ENCODE data around the gene RNF180.
"Not testable (repeated sequence)": the region's sequence is repeated elsewhere in the genome, so short reads cannot be mapped to it uniquely, and the experiment has no call there.

The RNF180 gene

GRCh38 chr5:64397552-64397951, 231.9 kb downstream of the RNF180 start:
- DNase-seq = no peak

- DNase-seq = not testable (repeated sequence)
Observed at GRCh38 chr5:64398735-64399134, 233.1 kb downstream of the RNF180 start.

- DNase-seq = not testable (repeated sequence)
Observed at GRCh38 chr5:64407103-64407825, 241.6 kb downstream of the RNF180 start.

GRCh38 chr5:64417390-64417789, 251.7 kb downstream of the RNF180 start:
- no peak for DNase-seq

GRCh38 chr5:64418013-64418412, 252.4 kb downstream of the RNF180 start:
- DNase-seq = no peak

All from C1 segment of cervical spinal cord (tissue), 14 donors.